Spleen (tissue), 7 donors: Measurements from ENCODE around the gene FBXO11.

Experiments used
- POLR2A ChIP-seq, 3 donors: fragments of 450-650 bp; IDR thresholded peaks; one replicate each; pipeline ENCODE4 v1.5.1; 2017; ENCODE audit warnings: antibody characterized with exemption in 3 of 3, mild to moderate bottlenecking in 1 of 3
- POLR2AphosphoS5 ChIP-seq, 3 donors: sonication (generic); formaldehyde crosslinking; IDR thresholded peaks; one replicate each; pipeline ENCODE4 v1.5.1; 2017; ENCODE audit warnings: antibody characterized with exemption in 3 of 3
- TF ChIP-seq, protein P1 (sequence below), 11 experiments: fragments of 200-600 bp in 7 of 11; fragments of 450-650 bp in 4 of 11; sonication (generic) in 4 of 11; IDR thresholded peaks in 8 of 11; conservative IDR thresholded peaks in 3 of 11; 1 replicate in 7 of 11; 2 replicates in 4 of 11; pipeline versions ENCODE4 v1.4.0 to v1.8.0; 2016 to 2021; ENCODE audit warnings: antibody characterized with exemption in 11 of 11, inconsistent platforms in 4 of 11, mild to moderate bottlenecking in 1 of 11
- donor health status: DM: no; HTN: no; CAD: no; lungs with moderate emphysema.
- donor health status: DM: no; HTN: no; CAD: no.
- donor health status: DM: no; HTN: no; CAD: no.

GRCh38 chr2:47838249-47838648 is 68.0 kb downstream of the FBXO11 start:
- TF ChIP-seq POLR2AphosphoS5 (IDR thresholded peaks at IDR 0.05) (no peak), POLR2A (IDR thresholded peaks at IDR 0.05) (no peak)
- TF ChIP-seq, protein P1, sequence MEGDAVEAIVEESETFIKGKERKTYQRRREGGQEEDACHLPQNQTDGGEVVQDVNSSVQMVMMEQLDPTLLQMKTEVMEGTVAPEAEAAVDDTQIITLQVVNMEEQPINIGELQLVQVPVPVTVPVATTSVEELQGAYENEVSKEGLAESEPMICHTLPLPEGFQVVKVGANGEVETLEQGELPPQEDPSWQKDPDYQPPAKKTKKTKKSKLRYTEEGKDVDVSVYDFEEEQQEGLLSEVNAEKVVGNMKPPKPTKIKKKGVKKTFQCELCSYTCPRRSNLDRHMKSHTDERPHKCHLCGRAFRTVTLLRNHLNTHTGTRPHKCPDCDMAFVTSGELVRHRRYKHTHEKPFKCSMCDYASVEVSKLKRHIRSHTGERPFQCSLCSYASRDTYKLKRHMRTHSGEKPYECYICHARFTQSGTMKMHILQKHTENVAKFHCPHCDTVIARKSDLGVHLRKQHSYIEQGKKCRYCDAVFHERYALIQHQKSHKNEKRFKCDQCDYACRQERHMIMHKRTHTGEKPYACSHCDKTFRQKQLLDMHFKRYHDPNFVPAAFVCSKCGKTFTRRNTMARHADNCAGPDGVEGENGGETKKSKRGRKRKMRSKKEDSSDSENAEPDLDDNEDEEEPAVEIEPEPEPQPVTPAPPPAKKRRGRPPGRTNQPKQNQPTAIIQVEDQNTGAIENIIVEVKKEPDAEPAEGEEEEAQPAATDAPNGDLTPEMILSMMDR (IDR thresholded peaks at IDR 0.05 in 8 of 11, conservative IDR thresholded peaks at IDR 0.05 in 3 of 11), result no peak
